Measurements from ENCODE around the gene NUAK1. TPM values are rescaled to one million over a fixed set of nuclear protein-coding genes. Genes with fewer than 3 reads are reported as not detected.

The NUAK1 gene
- total and polyA plus RNA-seq, 2 experiments from 2014 or later = 5.4 to 16.9 TPM

DNA sequence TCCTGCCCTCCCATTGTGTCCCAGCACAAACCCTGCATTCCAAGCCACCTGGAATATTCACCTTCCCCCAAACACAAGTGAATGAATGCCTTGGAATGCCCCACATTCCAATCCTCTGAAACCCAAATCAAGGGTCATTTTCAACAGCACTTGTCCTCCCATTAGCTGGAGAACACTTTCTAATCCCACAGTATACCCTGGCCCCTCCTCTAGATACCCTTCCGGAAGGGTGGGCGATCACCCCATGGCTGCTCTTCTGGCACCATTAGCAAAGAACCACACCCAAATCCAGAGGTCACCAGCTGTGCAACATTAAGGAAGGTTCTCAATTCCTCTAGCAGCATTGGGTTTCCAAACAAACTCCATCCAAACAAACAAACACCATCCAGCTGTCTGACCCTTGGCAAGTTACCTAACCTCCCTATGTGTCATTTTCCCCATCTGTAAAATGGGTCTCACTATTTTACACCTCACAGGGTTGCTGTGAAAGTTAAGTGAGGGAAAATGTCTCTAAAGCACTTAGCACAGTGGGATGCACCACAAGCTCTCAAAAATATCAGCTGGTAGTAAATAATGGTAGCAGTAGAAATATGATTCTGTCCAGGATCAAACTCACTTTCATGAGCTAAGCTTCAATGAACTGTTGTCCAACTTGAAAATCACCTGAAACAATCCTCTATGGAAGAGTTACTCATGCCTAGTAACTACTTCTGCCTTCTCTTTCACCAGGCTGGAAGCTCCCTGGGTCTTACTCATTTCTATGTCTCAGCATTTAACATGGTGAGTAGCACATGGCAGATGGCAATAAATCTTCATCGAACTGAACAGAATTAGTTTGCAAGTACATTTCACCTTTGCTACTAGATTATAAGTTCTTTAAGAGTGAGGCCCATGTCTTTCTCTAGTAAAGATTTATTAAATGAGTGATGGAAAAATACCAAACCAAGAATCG, 5.3 kb downstream of the NUAK1 start (continued):
- TF ChIP-seq, protein P1, sequence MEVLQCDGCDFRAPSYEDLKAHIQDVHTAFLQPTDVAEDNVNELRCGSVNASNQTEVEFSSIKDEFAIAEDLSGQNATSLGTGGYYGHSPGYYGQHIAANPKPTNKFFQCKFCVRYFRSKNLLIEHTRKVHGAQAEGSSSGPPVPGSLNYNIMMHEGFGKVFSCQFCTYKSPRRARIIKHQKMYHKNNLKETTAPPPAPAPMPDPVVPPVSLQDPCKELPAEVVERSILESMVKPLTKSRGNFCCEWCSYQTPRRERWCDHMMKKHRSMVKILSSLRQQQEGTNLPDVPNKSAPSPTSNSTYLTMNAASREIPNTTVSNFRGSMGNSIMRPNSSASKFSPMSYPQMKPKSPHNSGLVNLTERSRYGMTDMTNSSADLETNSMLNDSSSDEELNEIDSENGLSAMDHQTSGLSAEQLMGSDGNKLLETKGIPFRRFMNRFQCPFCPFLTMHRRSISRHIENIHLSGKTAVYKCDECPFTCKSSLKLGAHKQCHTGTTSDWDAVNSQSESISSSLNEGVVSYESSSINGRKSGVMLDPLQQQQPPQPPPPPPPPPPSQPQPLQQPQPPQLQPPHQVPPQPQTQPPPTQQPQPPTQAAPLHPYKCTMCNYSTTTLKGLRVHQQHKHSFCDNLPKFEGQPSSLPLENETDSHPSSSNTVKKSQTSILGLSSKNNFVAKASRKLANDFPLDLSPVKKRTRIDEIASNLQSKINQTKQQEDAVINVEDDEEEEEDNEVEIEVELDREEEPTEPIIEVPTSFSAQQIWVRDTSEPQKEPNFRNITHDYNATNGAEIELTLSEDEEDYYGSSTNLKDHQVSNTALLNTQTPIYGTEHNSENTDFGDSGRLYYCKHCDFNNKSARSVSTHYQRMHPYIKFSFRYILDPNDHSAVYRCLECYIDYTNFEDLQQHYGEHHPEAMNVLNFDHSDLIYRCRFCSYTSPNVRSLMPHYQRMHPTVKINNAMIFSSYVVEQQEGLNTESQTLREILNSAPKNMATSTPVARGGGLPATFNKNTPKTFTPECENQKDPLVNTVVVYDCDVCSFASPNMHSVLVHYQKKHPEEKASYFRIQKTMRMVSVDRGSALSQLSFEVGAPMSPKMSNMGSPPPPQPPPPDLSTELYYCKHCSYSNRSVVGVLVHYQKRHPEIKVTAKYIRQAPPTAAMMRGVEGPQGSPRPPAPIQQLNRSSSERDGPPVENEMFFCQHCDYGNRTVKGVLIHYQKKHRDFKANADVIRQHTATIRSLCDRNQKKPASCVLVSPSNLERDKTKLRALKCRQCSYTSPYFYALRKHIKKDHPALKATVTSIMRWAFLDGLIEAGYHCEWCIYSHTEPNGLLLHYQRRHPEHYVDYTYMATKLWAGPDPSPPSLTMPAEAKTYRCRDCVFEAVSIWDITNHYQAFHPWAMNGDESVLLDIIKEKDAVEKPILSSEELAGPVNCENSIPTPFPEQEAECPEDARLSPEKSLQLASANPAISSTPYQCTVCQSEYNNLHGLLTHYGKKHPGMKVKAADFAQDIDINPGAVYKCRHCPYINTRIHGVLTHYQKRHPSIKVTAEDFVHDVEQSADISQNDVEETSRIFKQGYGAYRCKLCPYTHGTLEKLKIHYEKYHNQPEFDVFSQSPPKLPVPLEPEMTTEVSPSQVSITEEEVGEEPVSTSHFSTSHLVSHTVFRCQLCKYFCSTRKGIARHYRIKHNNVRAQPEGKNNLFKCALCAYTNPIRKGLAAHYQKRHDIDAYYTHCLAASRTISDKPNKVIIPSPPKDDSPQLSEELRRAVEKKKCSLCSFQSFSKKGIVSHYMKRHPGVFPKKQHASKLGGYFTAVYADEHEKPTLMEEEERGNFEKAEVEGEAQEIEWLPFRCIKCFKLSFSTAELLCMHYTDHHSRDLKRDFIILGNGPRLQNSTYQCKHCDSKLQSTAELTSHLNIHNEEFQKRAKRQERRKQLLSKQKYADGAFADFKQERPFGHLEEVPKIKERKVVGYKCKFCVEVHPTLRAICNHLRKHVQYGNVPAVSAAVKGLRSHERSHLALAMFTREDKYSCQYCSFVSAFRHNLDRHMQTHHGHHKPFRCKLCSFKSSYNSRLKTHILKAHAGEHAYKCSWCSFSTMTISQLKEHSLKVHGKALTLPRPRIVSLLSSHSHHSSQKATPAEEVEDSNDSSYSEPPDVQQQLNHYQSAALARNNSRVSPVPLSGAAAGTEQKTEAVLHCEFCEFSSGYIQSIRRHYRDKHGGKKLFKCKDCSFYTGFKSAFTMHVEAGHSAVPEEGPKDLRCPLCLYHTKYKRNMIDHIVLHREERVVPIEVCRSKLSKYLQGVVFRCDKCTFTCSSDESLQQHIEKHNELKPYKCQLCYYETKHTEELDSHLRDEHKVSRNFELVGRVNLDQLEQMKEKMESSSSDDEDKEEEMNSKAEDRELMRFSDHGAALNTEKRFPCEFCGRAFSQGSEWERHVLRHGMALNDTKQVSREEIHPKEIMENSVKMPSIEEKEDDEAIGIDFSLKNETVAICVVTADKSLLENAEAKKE (CRISPR knock-in tag; IDR thresholded peaks at IDR 0.05) = peak; percentile 82; the same call in 1 of the 2 replicates
- no peak for TF ChIP-seq REST (IDR thresholded peaks at IDR 0.05; ENCODE audit: unreplicated experiment)
- no peak for TF ChIP-seq CREB1 (CRISPR knock-in tag; IDR thresholded peaks at IDR 0.05; ENCODE audit: low read depth)

Data from GM23338 (cell line).